Sciatic nerve (tissue), 2 donors: ENCODE results near the gene FAM241A. TPM values are rescaled to one million over a fixed set of nuclear protein-coding genes. Genes with fewer than 3 reads are reported as not detected.
A peak's percentile ranks its signal among the peaks of the same experiment; 100 is the strongest.
"Not testable (repeated sequence)": the region's sequence is repeated elsewhere in the genome, so short reads cannot be mapped to it uniquely, and the experiment has no call there.

Experiments used
- ATAC-seq: fragments of 200-7000 bp; cut with Tn5 transposase; one replicate; pipeline ENCODE4 v1.9.1; 2020; ENCODE audit warnings: mild to moderate bottlenecking, moderate library complexity
- DNase-seq: peaks from one replicate; pipeline ENCODE4 v3.0.0-alpha.2; 2020; ENCODE audit warnings: low spot score
- intact Hi-C: fragments of 100-400 bp; cut with DNase I; formaldehyde crosslinking; loops from one replicate; pipeline ENCODE4 v1.14.2; 2022
- total RNA-seq: library from RNA; stranded (reverse); fragmentation: NEBNext Ultra II Directional; extraction: Animal tissue kit (Norgen Biotek cat#: 25700); gene quantifications from one replicate; pipeline ENCODE4 v1.2.1, GENCODE V29; 2021
- donor health status: DM: no; HTN: no; CAD: no.
- donor health status: DM: no; HTN: no; CAD: no.

The FAM241A gene
- total RNA-seq: 7.1 TPM

GRCh38 chr4:112145326-112145789 is at the start of gene FAM241A:
Gene FAM241A (plus strand): TSS chr4:112145454. CDS start chr4:112145581, 127 bp downstream.
- ATAC-seq: peak; percentile 99
- intact Hi-C loops: no loop called here
- DNase-seq: peak; percentile 93

- ATAC-seq: no peak
- intact Hi-C loops: no loop called here
- no peak for DNase-seq
Measured at GRCh38 chr4:112098841-112099530, 46.3 kb upstream of the FAM241A start.

GRCh38 chr4:112099701-112100297 is 45.5 kb upstream of the FAM241A start:
- no peak for DNase-seq
- intact Hi-C loops: loop anchor here (10.0 kb wide), 1 partner anchor 135 kb away; the partner anchor contains the start of gene AP1AR
- ATAC-seq: peak; percentile 80

DNA sequence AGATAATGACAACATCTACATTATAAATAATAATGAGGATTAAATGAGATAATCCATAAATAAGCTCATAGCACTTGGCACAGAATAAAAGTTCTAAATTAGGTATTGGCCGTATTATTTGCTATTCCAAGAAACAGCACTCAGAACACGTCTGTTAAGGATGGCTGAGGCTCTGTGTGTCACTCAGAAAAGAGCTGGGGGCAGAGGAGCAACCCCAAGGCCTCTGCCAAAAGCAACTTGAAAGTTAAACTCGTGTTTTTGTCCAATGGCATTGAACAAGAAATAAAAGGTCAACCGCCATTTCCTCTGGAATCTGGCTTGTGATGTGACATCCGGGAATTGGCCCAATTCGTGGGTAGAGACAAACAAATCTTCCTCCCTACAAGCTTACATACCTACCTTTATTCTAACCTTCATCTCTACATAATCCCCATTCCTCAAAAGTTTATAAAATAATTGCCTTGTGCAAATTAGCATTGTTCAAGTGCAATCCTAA is 42.3 kb upstream of the FAM241A start:
- DNase-seq: no peak
- no peak for ATAC-seq
- intact Hi-C loops: loop anchor here (10.0 kb wide), 1 partner anchor 132 kb away; the partner anchor contains the start of gene AP1AR

DNA sequence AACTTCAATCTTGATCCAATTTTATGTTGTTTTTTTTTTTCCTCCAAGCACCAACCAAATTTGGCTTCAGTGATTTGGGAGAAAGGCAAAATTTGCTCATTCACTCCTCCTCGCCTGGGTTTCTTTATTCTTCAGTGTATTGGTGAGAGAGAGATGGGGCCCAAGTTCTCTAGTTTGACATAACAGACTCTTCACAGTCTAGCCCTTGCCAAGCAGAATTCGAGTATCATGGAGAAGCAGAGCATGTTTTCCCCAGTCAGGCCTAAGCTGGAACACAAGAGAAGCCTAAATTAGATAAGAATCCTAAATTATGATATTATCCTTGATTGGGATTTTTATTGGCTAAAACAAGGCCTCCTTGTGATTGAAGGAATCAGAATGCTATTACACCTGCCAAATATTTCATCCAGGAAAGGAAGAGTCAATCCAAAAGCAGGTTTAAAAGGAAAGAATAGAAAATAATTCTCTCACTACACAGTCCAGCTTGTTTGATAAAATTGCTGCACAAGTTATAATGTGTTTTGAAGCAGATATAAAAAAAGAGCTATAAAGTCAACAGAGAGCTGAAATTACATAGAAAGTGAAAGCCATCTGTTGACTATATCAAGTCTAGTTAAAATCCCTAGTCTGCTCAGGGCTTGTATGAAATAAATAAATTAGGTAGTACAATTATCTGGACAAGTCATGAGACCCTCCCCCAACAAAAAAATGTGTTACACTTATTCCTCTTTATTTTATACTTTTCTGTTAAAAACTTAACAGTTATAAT is 39.9 kb upstream of the FAM241A start:
- DNase-seq (no peak), ATAC-seq (no peak)
- intact Hi-C loops: loop anchor here (10.0 kb wide), 1 partner anchor 129 kb away; the partner anchor contains the start of gene AP1AR

DNA sequence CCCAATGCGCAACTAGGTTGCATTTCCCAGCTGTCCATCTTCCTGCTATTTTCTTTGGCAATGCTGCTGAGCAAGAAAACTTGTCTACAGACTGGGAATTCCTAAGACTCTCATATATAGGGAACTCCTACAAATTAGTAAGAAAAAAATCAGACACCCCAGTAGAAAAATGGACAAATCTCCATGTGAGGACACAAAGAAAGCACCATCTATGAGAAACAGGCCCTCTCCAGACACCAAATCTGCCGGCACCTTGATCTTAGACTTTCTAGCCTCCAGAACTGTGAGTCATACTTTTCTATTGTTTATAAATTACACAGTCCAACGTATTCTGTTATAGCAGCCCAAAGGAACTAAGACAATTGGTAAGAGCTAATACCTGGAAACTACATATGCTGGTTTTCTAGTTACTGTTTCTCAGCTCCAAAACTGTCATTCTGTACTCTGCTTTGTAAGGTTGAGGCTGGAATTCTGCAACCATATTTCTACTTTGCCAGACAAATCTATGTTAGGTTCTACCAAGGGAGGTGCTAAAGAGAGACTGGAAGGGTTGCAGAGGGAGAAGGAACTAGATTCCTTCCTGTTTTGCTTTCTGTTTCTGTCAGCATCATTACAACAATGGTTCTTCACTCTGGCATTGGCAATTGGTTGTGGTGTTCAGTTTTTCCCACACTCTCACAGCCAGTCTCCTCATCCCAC is 35.7 kb upstream of the FAM241A start:
- DNase-seq (no peak), ATAC-seq (no peak)
- intact Hi-C loops: loop anchor here (10.0 kb wide), 1 partner anchor 125 kb away; the partner anchor contains the start of gene AP1AR

- ATAC-seq (no peak), DNase-seq (no peak)
- intact Hi-C loops: no loop called here
Measured at GRCh38 chr4:112110059-112110425, 35.2 kb upstream of the FAM241A start.

- no peak for ATAC-seq
- no peak for DNase-seq
- intact Hi-C loops: no loop called here
Measured at GRCh38 chr4:112111306-112111705, 33.9 kb upstream of the FAM241A start.

- DNase-seq, ATAC-seq, intact Hi-C loops: not testable (repeated sequence)
Measured at GRCh38 chr4:112112095-112112494, 33.2 kb upstream of the FAM241A start.

- DNase-seq (no peak), ATAC-seq (no peak)
- intact Hi-C loops: no loop called here
Measured at GRCh38 chr4:112112590-112113170, 32.6 kb upstream of the FAM241A start.

DNA sequence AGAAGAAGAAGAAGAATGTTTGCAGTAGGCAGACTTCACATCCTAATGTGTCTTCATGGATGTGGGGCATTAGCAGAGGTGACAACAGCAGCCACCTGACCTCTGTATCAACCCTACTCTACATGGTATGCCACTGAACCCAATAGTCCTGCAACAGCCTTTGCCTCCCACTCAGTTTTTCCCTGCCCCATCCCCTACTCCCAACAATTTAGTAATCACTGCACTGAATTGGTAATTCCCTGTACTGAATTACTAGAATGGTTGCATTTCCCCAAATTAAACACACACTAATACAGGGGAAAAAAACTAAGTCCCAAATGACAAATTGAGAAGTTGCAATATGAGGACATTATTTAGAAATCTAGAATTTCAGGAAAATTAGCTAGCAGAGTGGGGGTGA is 31.4 kb upstream of the FAM241A start:
- intact Hi-C loops: no loop called here
- no peak for ATAC-seq
- no peak for DNase-seq

GRCh38 chr4:112114452-112114851 is 30.8 kb upstream of the FAM241A start:
- intact Hi-C loops: no loop called here

DNA sequence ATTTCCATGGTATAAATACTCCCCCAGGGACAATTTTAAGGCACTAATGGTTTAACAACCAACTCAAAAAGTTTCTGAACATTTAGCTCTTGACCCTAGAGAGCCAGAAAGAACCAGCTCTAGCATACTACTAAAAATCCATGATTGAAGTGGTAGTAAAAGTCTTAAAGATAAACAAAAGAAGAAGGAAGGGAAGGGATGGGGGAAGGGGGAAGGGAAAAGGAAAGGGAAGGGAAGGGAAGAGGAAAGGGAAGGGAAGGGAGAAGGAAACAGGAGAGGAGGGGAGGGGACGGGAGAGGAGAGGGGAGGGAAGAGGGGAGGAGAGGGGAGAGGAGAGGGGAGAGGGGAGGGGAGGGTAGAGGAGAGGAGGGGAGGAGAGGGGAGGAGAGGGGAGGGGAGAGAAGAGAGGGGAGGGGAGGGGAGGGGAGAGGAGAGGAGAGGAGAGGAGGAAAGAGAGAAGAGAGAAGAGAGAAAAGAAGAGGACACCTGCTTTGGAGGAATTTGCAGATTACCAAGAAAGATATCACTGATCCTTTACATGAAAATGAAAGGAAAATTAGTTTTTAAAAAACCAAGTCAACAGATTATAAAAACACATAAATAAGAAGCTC is 26.4 kb upstream of the FAM241A start:
- intact Hi-C loops: no loop called here
- no peak for DNase-seq
- ATAC-seq: no peak

More at GRCh38 chr4:112114452-112114851, 30.8 kb upstream of the FAM241A start:
- ATAC-seq: no peak
- no peak for DNase-seq

GRCh38 chr4:112119353-112119783 is 25.9 kb upstream of the FAM241A start:
- intact Hi-C loops: no loop called here
- no peak for DNase-seq
- no peak for ATAC-seq

DNA sequence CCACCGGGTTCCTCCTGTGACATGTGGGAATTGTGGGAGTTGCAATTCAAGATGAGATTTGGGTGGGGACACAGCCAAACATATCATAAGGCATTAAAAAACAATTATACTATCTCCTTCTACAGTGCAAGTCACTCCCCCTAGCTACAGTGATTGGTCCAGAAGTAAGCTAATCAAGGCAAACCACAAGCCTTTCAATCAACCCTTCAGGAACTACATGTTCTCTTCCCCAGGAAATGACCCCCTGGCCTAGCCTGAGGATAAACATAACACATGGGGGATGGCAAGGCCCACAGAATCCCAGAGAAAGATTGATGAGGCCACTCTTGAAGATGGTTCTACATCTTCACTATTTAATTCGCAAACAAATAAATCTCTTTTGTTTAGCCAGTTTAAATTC is 25.2 kb upstream of the FAM241A start:
- intact Hi-C loops: no loop called here
- no peak for ATAC-seq
- DNase-seq: no peak

DNA sequence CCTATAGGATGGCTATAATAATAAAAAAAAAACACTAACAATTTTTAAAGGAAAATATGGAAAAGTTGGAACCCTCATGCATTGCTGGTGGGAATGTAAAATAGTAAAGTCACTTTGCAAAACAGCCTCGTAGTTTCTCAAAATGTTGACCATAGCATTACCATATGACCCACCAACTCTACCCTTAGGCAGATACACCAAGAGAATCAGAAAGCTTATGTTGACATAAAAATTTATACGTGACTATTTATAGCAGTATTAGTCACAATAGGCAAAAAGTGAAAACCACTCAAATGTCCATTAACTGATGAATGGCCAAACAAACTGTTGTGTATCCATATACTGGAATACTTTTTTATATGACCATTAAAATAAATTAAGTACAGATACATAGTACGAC is 19.8 kb upstream of the FAM241A start:
- no peak for ATAC-seq
- DNase-seq: no peak
- intact Hi-C loops: no loop called here

- no peak for ATAC-seq
- no peak for DNase-seq
- intact Hi-C loops: no loop called here
Measured at GRCh38 chr4:112127048-112127637, 18.1 kb upstream of the FAM241A start.

DNA sequence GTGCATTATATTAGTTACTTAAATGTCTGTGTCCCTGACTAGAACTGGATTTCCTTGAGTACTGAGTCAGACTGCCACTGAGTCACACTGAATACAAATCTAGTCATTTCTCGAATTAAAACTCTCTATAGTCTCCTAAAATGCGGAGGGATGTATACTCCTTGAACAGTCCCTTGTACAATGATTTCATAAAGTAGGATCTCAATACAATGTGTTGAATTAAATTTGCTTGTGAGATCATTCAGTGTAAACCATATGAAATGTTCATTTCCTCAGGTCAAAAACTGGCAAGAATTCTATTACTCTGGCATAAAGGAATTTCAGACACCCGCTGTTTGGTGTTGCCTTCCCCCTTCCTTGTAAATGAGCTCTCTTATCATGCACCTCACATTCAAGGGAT is 17.5 kb upstream of the FAM241A start:
- no peak for DNase-seq
- intact Hi-C loops: no loop called here
- ATAC-seq: no peak
